BLaER1 treated with 17β-estradiol and CSF1 and Interleukin-3, amounts not matched to agents 10 nM and 100 nM (cell line): Measurements from ENCODE around the gene AFF3.

Experiments
- H3K27ac ChIP-seq, 11 experiments: shearing (Covaris generic); formaldehyde crosslinking; 2 replicates each; pipeline ENCODE4 v1.8.1; 2022
- H3K27me3 ChIP-seq, 11 experiments: shearing (Covaris generic); formaldehyde crosslinking; 2 replicates each; pipeline ENCODE4 v1.8.1; 2022
- H3K36me3 ChIP-seq, 11 experiments: shearing (Covaris generic); formaldehyde crosslinking; 2 replicates each; pipeline ENCODE4 v1.8.1; 2022
- H3K4me1 ChIP-seq, 10 experiments: shearing (Covaris generic); formaldehyde crosslinking; 2 replicates each; pipeline ENCODE4 v1.8.1; 2022
- H3K4me2 ChIP-seq, 11 experiments: shearing (Covaris generic); formaldehyde crosslinking; 2 replicates each; pipeline ENCODE4 v1.8.1; 2022
- H3K4me3 ChIP-seq, 10 experiments: shearing (Covaris generic); formaldehyde crosslinking; 2 replicates each; pipeline ENCODE4 v1.8.1; 2022
- H3K9ac ChIP-seq, 11 experiments: shearing (Covaris generic); formaldehyde crosslinking; 2 replicates each; pipeline ENCODE4 v1.8.1; 2022
- H3K9me3 ChIP-seq, 11 experiments: shearing (Covaris generic); formaldehyde crosslinking; replicated peaks in 1 of 11; 2 replicates each; pipeline ENCODE4 v1.8.1; 2022
- H4K20me1 ChIP-seq, 11 experiments: shearing (Covaris generic); formaldehyde crosslinking; 2 replicates each; pipeline ENCODE4 v1.8.1; 2022
- Cebpa-rat ChIP-seq, 11 experiments: shearing (Covaris generic); IDR thresholded peaks; 2 replicates each; pipeline ENCODE4 v1.8.1; 2022

AFF3 gene

GRCh38 chr2:100141906-100142305 lies 484 bp downstream of the AFF3 start:
- Histone ChIP-seq H3K4me1 (peaks cover 85 to 100% (median 95%) of the 10 kb centered on the region in 10 experiments), H4K20me1 (peaks cover 0 to 11% (median 0%) of the 10 kb centered on the region in 11 experiments; a peak in 4 of 22 replicates), H3K27me3 (no peaks in the 10 kb centered on the region), H3K4me2 (peak overlapping the region; percentile 69 to 93 (median 80)), H3K36me3 (peaks cover 0 to 10% (median 0%) of the 10 kb centered on the region in 11 experiments; a peak in 5 of 22 replicates), H3K9me3 (peaks cover 0 to 10% (median 0%) of the 10 kb centered on the region in 11 experiments; a peak in 3 of 22 replicates), H3K27ac (peak overlapping the region in 10 of 11 experiments; percentile 66 to 95 (median 92); a peak in 21 of 22 replicates), H3K4me3 (peak overlapping the region in 9 of 10 experiments; percentile 22 to 76 (median 71); a peak in 19 of 20 replicates), H3K9ac (peak overlapping the region; percentile 35 to 89 (median 86); a peak in 21 of 22 replicates)
- TF ChIP-seq Cebpa-rat (IDR thresholded peaks at IDR 0.05) = no peak

GRCh38 chr2:100140582-100140981 lies 1.8 kb downstream of the AFF3 start:
- Histone ChIP-seq H3K27ac (peak overlapping the region in 9 of 11 experiments; percentile 78 to 95 (median 93); a peak in 18 of 22 replicates), H3K4me2 (peak overlapping the region; percentile 58 to 93 (median 80)), H3K9ac (peak overlapping the region in 9 of 11 experiments; percentile 11 to 89 (median 87); a peak in 17 of 22 replicates), H4K20me1 (peaks cover 0 to 11% (median 0%) of the 10 kb centered on the region in 11 experiments; a peak in 4 of 22 replicates), H3K4me1 (peaks cover 92 to 100% (median 98%) of the 10 kb centered on the region in 10 experiments), H3K9me3 (peaks cover 0 to 10% (median 0%) of the 10 kb centered on the region in 11 experiments; a peak in 4 of 22 replicates), H3K4me3 (peak overlapping the region in 8 of 10 experiments; percentile 61 to 76 (median 72); a peak in 15 of 20 replicates), H3K27me3 (no peaks in the 10 kb centered on the region), H3K36me3 (peaks cover 0 to 18% (median 0%) of the 10 kb centered on the region in 11 experiments; a peak in 9 of 22 replicates)
- no peak for TF ChIP-seq Cebpa-rat (IDR thresholded peaks at IDR 0.05)

- Histone ChIP-seq H3K9ac (peak overlapping the region in 4 of 11 experiments; percentile 9 to 45 (median 18); a peak in 4 of 22 replicates), H3K4me1 (peaks cover 76 to 85% (median 81%) of the 10 kb centered on the region in 10 experiments), H3K36me3 (peaks cover 0 to 36% (median 0%) of the 10 kb centered on the region in 11 experiments; a peak in 9 of 22 replicates), H3K4me2 (peak overlapping the region; percentile 42 to 93 (median 80)), H3K4me3 (peak overlapping the region in 7 of 10 experiments; percentile 13 to 76 (median 72); a peak in 6 of 20 replicates), H3K9me3 (peaks cover 0 to 11% (median 6%) of the 10 kb centered on the region in 11 experiments; a peak in 5 of 22 replicates), H3K27me3 (no peaks in the 10 kb centered on the region), H4K20me1 (peaks cover 0 to 20% (median 0%) of the 10 kb centered on the region in 11 experiments; a peak in 5 of 22 replicates), H3K27ac (peak overlapping the region in 8 of 11 experiments; percentile 4 to 69 (median 53); a peak in 16 of 22 replicates)
- TF ChIP-seq Cebpa-rat (IDR thresholded peaks at IDR 0.05) = no peak
Measured at GRCh38 chr2:100137866-100138570, 4.4 kb downstream of the AFF3 start.

GRCh38 chr2:100137318-100137717 lies 5.1 kb downstream of the AFF3 start:
- peaks cover 0 to 11% (median 6%) of the 10 kb centered on the region in 11 experiments; a peak in 5 of 22 replicates for H3K9me3 ChIP-seq
- peaks cover 0 to 36% (median 0%) of the 10 kb centered on the region in 11 experiments; a peak in 9 of 22 replicates for H3K36me3 ChIP-seq
- H3K27ac ChIP-seq = peak overlapping the region in 8 of 11 experiments; percentile 4 to 69 (median 53); a peak in 14 of 22 replicates
- TF ChIP-seq Cebpa-rat (IDR thresholded peaks at IDR 0.05) = no peak
- peak overlapping the region in 2 of 11 experiments; percentile 15 to 45; a peak in 2 of 22 replicates for H3K9ac ChIP-seq
- peaks cover 0 to 20% (median 0%) of the 10 kb centered on the region in 11 experiments; a peak in 5 of 22 replicates for H4K20me1 ChIP-seq
- peak overlapping the region; percentile 42 to 93 (median 80) for H3K4me2 ChIP-seq
- H3K4me1 ChIP-seq = peaks cover 70 to 78% (median 75%) of the 10 kb centered on the region in 10 experiments
- H3K27me3 ChIP-seq = no peaks in the 10 kb centered on the region
- H3K4me3 ChIP-seq = peak overlapping the region in 5 of 10 experiments; percentile 16 to 76 (median 72); a peak in 5 of 20 replicates

- no peak for TF ChIP-seq Cebpa-rat (IDR thresholded peaks at IDR 0.05)
- Histone ChIP-seq H4K20me1 (peaks cover 0 to 27% (median 0%) of the 10 kb centered on the region in 11 experiments; a peak in 9 of 22 replicates), H3K4me2 (peak overlapping the region; percentile 14 to 80 (median 49))
Measured at GRCh38 chr2:100136310-100136709, 6.1 kb downstream of the AFF3 start.

GRCh38 chr2:100135415-100135814 lies 7.0 kb downstream of the AFF3 start:
- Histone ChIP-seq H3K27me3 (no peaks in the 10 kb centered on the region), H3K36me3 (peaks cover 0 to 45% (median 3%) of the 10 kb centered on the region in 11 experiments; a peak in 12 of 22 replicates), H3K4me1 (peaks cover 54 to 65% (median 61%) of the 10 kb centered on the region in 10 experiments)

More at GRCh38 chr2:100136310-100136709, 6.1 kb downstream of the AFF3 start:
- H3K27ac ChIP-seq = no peak overlapping the region; a peak in 1 of 22 replicates
- H3K36me3 ChIP-seq = peaks cover 0 to 38% (median 0%) of the 10 kb centered on the region in 11 experiments; a peak in 9 of 22 replicates
- H3K9me3 ChIP-seq = peaks cover 0 to 11% (median 6%) of the 10 kb centered on the region in 11 experiments; a peak in 5 of 22 replicates
- H3K4me1 ChIP-seq = peaks cover 63 to 71% (median 66%) of the 10 kb centered on the region in 10 experiments
- no peaks in the 10 kb centered on the region for H3K27me3 ChIP-seq
- H3K9ac ChIP-seq = no peak overlapping the region
- no peak overlapping the region for H3K4me3 ChIP-seq

GRCh38 chr2:100130595-100131391 lies 11.6 kb downstream of the AFF3 start:
- TF ChIP-seq Cebpa-rat (IDR thresholded peaks at IDR 0.05) = no peak
- peaks cover 0 to 79% (median 49%) of the 10 kb centered on the region in 11 experiments; a peak in 21 of 22 replicates for H3K36me3 ChIP-seq
- peaks cover 11 to 24% (median 15%) of the 10 kb centered on the region in 10 experiments for H3K4me1 ChIP-seq
- no peaks in the 10 kb centered on the region for H3K27me3 ChIP-seq
- no peak overlapping the region for H3K27ac ChIP-seq
- H3K9me3 ChIP-seq = peaks cover 0 to 23% (median 8%) of the 10 kb centered on the region in 11 experiments; a peak in 16 of 22 replicates
- peak overlapping the region in 3 of 11 experiments; percentile 1 to 14 (median 6); a peak in 1 of 22 replicates for H3K4me2 ChIP-seq
- no peak overlapping the region for H3K9ac ChIP-seq
- peaks cover 0 to 37% (median 10%) of the 10 kb centered on the region in 11 experiments; a peak in 11 of 22 replicates for H4K20me1 ChIP-seq
- H3K4me3 ChIP-seq = no peak overlapping the region

More at GRCh38 chr2:100135415-100135814, 7.0 kb downstream of the AFF3 start:
- no peak overlapping the region for H3K9ac ChIP-seq
- peak overlapping the region in 1 of 11 experiments; percentile 9; a peak in 1 of 22 replicates for H3K27ac ChIP-seq
- no peak for TF ChIP-seq Cebpa-rat (IDR thresholded peaks at IDR 0.05)
- no peak overlapping the region for H3K4me3 ChIP-seq
- peak overlapping the region; percentile 14 to 80 (median 49) for H3K4me2 ChIP-seq
- H4K20me1 ChIP-seq = peaks cover 0 to 36% (median 3%) of the 10 kb centered on the region in 11 experiments; a peak in 11 of 22 replicates
- H3K9me3 ChIP-seq = peaks cover 0 to 11% (median 6%) of the 10 kb centered on the region in 11 experiments; a peak in 5 of 22 replicates
